ENCODE measurements around the gene PRDX3.

DNA sequence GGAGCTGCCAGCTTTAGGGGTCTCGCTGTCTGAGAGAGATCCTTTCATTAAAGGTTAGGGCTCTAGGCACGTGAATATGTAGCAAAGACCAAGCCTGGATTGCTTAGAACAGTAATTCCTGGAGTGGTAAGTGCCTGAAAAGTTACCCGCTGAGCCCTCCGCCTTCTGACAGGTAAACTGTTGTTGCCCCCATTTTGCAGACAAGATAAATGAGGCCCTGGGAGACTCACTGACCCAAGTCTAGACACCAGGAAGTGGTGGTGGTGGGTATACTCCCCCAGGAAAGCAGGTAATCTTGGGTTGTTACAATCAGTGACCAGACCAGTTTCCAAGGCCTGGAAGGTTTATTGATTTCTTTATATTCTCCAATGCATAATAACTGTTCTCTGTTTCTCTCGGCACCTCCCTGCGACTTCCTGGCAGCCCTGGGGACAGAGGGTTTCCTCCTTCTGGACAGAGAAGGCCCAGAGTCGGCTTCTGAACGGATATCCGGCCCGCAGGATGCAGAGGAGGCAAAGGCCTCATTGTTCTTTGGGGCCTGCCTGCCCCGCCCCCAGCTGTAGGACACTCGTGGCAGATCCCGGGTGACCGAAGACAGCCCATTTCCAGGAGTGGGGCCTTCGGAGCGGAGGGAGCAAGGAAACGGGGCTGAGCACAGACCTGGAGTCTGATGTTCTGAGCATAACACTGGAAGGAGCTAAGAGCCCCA is 27.4 kb upstream of the PRDX3 start:
- TF ChIP-seq, protein P1, sequence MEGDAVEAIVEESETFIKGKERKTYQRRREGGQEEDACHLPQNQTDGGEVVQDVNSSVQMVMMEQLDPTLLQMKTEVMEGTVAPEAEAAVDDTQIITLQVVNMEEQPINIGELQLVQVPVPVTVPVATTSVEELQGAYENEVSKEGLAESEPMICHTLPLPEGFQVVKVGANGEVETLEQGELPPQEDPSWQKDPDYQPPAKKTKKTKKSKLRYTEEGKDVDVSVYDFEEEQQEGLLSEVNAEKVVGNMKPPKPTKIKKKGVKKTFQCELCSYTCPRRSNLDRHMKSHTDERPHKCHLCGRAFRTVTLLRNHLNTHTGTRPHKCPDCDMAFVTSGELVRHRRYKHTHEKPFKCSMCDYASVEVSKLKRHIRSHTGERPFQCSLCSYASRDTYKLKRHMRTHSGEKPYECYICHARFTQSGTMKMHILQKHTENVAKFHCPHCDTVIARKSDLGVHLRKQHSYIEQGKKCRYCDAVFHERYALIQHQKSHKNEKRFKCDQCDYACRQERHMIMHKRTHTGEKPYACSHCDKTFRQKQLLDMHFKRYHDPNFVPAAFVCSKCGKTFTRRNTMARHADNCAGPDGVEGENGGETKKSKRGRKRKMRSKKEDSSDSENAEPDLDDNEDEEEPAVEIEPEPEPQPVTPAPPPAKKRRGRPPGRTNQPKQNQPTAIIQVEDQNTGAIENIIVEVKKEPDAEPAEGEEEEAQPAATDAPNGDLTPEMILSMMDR (IDR thresholded peaks at IDR 0.05; ENCODE audit: low read depth, low read length, missing input control), result no peak
- TF ChIP-seq, protein P2, sequence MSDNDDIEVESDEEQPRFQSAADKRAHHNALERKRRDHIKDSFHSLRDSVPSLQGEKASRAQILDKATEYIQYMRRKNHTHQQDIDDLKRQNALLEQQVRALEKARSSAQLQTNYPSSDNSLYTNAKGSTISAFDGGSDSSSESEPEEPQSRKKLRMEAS (IDR thresholded peaks at IDR 0.05), result no peak
- TF ChIP-seq, protein P3, sequence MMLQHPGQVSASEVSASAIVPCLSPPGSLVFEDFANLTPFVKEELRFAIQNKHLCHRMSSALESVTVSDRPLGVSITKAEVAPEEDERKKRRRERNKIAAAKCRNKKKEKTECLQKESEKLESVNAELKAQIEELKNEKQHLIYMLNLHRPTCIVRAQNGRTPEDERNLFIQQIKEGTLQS (IDR thresholded peaks at IDR 0.05), result no peak
- TF ChIP-seq YY1 (IDR thresholded peaks at IDR 0.05) (no peak), EGR1 (IDR thresholded peaks at IDR 0.05; ENCODE audit: low read depth in 2 of 2) (no peak), GABPA (IDR thresholded peaks at IDR 0.05 in 1 of 2, conservative IDR thresholded peaks at IDR 0.05 in 1 of 2) (peak; percentile 72 to 80), RAD21 (IDR thresholded peaks at IDR 0.05) (peak in 1 of 2 donors; percentile 8), FOXA1 (IDR thresholded peaks at IDR 0.05) (no peak), JUND (IDR thresholded peaks at IDR 0.05) (no peak)
- TF ChIP-seq, protein P4, sequence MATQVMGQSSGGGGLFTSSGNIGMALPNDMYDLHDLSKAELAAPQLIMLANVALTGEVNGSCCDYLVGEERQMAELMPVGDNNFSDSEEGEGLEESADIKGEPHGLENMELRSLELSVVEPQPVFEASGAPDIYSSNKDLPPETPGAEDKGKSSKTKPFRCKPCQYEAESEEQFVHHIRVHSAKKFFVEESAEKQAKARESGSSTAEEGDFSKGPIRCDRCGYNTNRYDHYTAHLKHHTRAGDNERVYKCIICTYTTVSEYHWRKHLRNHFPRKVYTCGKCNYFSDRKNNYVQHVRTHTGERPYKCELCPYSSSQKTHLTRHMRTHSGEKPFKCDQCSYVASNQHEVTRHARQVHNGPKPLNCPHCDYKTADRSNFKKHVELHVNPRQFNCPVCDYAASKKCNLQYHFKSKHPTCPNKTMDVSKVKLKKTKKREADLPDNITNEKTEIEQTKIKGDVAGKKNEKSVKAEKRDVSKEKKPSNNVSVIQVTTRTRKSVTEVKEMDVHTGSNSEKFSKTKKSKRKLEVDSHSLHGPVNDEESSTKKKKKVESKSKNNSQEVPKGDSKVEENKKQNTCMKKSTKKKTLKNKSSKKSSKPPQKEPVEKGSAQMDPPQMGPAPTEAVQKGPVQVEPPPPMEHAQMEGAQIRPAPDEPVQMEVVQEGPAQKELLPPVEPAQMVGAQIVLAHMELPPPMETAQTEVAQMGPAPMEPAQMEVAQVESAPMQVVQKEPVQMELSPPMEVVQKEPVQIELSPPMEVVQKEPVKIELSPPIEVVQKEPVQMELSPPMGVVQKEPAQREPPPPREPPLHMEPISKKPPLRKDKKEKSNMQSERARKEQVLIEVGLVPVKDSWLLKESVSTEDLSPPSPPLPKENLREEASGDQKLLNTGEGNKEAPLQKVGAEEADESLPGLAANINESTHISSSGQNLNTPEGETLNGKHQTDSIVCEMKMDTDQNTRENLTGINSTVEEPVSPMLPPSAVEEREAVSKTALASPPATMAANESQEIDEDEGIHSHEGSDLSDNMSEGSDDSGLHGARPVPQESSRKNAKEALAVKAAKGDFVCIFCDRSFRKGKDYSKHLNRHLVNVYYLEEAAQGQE (IDR thresholded peaks at IDR 0.05), result no peak
- TF ChIP-seq, protein P5, sequence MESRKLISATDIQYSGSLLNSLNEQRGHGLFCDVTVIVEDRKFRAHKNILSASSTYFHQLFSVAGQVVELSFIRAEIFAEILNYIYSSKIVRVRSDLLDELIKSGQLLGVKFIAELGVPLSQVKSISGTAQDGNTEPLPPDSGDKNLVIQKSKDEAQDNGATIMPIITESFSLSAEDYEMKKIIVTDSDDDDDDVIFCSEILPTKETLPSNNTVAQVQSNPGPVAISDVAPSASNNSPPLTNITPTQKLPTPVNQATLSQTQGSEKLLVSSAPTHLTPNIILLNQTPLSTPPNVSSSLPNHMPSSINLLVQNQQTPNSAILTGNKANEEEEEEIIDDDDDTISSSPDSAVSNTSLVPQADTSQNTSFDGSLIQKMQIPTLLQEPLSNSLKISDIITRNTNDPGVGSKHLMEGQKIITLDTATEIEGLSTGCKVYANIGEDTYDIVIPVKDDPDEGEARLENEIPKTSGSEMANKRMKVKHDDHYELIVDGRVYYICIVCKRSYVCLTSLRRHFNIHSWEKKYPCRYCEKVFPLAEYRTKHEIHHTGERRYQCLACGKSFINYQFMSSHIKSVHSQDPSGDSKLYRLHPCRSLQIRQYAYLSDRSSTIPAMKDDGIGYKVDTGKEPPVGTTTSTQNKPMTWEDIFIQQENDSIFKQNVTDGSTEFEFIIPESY (IDR thresholded peaks at IDR 0.05), result no peak
